Astrocyte of the spinal cord (primary cell): ENCODE data around the gene TMEM129.

ENCODE experiments used
- DNase-seq: peaks from one replicate; pipeline ENCODE4 v3.0.0; 2011; ENCODE audit warnings: low read depth, low spot score
- H3K4me3 ChIP-seq: 2 replicates; pipeline ENCODE4 v1.5.1; 2011; ENCODE audit warnings: low read depth, mild to moderate bottlenecking, low read length, moderate library complexity
- CTCF ChIP-seq: IDR thresholded peaks from 2 replicates; pipeline ENCODE4 v1.5.1; 2012; ENCODE audit warnings: low read depth, mild to moderate bottlenecking, low read length, inconsistent platforms
- in situ Hi-C: cut with HindIII; loops from 2 replicates; pipeline ENCODE4 v1.10.0; 2017; ENCODE audit warnings: low sequenced_read_pairs

Gene TMEM129

GRCh38 chr4:1753294-1753696 lies 32.2 kb upstream of the TMEM129 start:
- no peak for TF ChIP-seq CTCF
- no peak overlapping the region for H3K4me3 ChIP-seq
- in situ Hi-C loops: no loop called here
- DNase-seq: no peak

- DNase-seq: no peak
- in situ Hi-C loops: no loop called here
- no peak for TF ChIP-seq CTCF
- H3K4me3 ChIP-seq: no peak overlapping the region
Measured at GRCh38 chr4:1752284-1753041, 31.3 kb upstream of the TMEM129 start.

GRCh38 chr4:1751919-1752283 lies 30.8 kb upstream of the TMEM129 start:
- TF ChIP-seq CTCF: no peak
- no peak for DNase-seq
- H3K4me3 ChIP-seq: no peak overlapping the region
- in situ Hi-C loops: no loop called here

- no peak for TF ChIP-seq CTCF
- no peak for DNase-seq
- in situ Hi-C loops: no loop called here
- H3K4me3 ChIP-seq: no peak overlapping the region
Measured at GRCh38 chr4:1751155-1751918, 30.2 kb upstream of the TMEM129 start.

GRCh38 chr4:1750381-1751154 lies 29.4 kb upstream of the TMEM129 start:
- in situ Hi-C loops: no loop called here

More at GRCh38 chr4:1750381-1751154, 29.4 kb upstream of the TMEM129 start:
- no peak for TF ChIP-seq CTCF
- DNase-seq: no peak
- no peak overlapping the region for H3K4me3 ChIP-seq
